Endothelial cell of umbilical vein (primary cell): ENCODE measurements around the gene ABCA2.

Source experiments
- CTCF ChIP-seq, 2 donors: IDR thresholded peaks; 1 replicate in 1 of 2; 2 replicates in 1 of 2; pipeline ENCODE4 v1.5.1; 2011; ENCODE audit warnings: low read length in 2 of 2, mild to moderate bottlenecking in 2 of 2, moderate library complexity in 2 of 2, control low read depth in 1 of 2, inconsistent platforms in 1 of 2, low read depth in 1 of 2; ENCODE audit not compliant: insufficient read depth in 1 of 2; ENCODE audit errors: extremely low read depth in 1 of 2
- EZH2 ChIP-seq: IDR thresholded peaks from 2 replicates; pipeline ENCODE4 v1.6.1; 2012; ENCODE audit warnings: borderline replicate concordance, low read depth, mild to moderate bottlenecking, moderate library complexity, low read length, inconsistent platforms; ENCODE audit not compliant: severe bottlenecking
- MAX ChIP-seq: IDR thresholded peaks from 2 replicates; pipeline ENCODE4 v1.6.1; 2011; ENCODE audit not compliant: insufficient read depth, insufficient read length

DNA sequence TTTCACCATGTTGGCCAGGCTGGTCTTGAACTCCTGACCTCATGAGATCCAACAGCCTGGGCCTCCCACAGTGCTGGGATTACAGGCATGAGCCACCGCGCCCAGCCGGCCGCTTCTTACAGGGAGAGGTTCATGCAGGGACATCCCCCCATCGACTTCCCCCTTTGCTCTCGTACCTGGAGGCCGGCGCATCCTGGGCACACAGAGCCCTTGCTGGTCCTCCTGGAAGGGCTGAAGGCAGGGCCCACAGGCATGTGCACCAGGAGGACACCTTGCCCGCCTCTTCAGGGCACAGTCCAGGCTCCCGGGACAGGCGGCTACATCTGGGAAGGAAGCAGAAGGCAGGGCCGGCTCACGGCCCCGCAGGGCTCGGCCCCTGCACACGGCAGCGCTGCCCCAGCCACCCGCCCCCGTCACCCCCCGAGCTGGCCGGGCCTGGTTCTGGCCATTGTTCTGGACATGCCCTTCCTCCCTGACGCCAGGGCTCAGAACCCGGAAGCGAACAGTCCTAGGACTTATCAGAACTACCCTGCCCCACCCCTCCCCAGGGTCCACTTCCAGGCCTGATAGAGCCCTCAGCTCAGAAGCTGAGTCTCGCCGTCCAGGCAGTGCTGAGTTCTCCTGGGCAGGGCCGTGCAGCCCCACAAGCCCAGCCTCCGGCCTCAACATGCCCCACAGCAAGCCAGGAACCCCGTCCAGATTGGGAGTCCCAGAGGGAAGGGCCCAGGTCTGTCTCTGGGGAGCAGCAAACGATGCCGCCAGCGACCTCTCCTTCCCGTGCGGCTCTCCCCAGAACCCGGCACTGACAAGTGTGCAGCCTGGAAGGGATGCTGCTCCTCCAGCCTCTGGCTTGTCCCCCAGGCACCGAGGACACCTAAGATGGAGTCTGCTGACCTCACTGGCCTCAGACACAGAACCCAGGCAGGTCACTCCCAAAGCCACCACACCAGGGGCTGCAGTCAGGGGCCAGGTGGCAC is 15.0 kb upstream of the ABCA2 start:
- TF ChIP-seq EZH2: no peak
- no peak for TF ChIP-seq MAX
- no peak for TF ChIP-seq CTCF (IDR thresholded peaks at IDR 0.05; ENCODE audit: extremely low read depth in 1 of 2, insufficient read depth in 1 of 2, low read depth in 1 of 2, low read length in 2 of 2)
